Ramos (cell line): ENCODE data around the gene GPR85.
"Not testable (repeated sequence)": the region's sequence is repeated elsewhere in the genome, so short reads cannot be mapped to it uniquely, and the experiment has no call there.

ENCODE experiments used
- in situ Hi-C: fragments of 300-500 bp; cut with MboI; formaldehyde crosslinking; loops from one replicate; pipeline ENCODE4 v1.14.3; 2022; ENCODE audit warnings: low sequenced_read_pairs; ENCODE audit not compliant: unreplicated experiment

Gene GPR85

DNA sequence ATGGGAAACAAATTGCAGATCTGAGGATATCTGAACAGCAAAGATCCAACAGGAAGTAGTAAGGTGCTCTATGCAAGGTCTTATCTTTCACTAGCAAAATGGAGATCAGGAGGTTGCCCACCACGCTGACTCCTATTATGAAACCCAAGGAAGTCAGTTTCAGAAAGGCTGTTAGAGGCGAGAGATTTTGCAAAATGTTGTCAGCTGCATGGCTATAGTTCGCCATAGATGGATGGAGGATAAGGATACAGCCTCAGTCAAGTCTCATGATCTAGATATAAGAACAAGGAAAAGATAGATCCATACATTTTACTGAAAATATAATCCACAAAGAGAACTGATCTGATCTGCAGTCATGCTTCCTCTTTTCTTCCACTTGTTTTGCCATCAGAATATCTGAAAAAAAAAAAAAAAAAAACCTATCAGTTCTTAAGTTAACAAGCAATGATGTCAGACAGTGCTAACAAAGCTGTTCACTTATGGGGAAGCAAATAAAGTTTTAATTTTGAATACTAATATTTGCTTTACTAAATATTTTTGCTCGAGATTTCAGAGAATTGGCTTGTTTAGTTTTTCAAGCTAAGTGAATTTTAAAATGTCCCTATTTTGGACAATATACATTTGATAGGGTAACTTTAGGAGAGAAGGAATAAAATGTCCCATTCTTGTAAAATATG lies 2.0 kb downstream of the GPR85 start:
- in situ Hi-C loops, result no loop called here

DNA sequence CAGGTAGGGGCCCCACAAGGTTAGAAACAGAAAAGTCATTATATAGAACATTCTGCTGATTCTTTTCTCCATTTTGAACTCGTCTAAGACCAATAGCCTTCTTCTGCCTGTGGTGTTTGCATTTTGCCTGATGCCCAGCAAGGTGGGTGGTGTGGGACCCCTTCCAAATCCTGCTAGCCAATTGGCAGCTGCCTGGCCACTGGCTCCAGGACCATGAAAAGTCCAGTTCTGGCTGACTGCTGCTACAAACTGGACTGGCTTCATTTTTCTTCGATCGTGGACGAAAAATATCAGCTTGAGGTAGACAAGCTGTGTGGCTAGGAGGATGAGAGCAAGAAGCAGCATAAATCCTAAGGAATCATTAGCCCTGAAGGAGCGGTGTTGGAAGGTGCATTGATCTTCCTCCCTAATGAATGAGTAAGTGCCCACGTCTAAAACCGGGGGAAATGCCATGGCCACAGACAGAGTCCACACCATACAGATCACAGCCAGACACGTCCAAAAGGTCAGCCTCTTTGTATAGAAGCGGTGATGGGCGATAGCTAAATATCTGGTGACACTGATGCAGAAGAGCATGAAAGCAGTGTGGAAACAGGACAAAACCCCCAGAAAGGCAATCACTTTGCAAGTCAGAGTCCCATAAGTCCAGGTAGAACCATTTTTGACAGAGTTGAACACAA lies 2.7 kb downstream of the GPR85 start:
- in situ Hi-C loops, result no loop called here

DNA sequence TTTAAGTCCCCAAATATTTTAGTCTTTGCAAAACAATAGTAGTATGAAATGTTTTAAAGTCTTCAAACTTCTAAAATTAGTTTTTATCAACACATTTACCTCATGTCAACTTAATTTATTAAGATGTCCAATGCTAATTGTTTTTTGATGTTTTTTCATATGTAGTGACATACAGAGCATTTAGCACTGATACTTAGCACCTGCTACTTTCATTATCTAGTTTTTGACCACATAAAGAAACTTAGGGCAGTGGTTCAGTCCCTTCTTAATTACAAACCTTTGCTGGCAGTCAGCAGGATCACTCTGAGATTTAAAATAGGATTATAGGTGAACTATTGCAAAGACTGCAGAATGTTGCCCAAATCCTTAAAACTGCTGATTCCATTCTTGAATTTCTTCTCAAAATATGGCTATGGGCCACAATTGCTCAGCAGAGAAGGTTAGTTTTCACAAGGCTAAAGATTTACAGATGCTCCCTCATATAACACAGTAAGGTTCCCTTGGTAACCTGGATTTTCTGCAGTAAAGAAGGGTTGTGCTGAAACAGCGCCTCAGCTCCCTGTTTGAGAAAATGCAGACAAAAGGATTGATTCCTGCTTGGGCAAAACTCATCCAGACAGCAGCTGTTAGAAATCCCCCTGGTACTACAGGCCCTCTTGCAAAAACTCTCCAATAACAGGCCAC lies 3.4 kb downstream of the GPR85 start:
- in situ Hi-C loops, result no loop called here

DNA sequence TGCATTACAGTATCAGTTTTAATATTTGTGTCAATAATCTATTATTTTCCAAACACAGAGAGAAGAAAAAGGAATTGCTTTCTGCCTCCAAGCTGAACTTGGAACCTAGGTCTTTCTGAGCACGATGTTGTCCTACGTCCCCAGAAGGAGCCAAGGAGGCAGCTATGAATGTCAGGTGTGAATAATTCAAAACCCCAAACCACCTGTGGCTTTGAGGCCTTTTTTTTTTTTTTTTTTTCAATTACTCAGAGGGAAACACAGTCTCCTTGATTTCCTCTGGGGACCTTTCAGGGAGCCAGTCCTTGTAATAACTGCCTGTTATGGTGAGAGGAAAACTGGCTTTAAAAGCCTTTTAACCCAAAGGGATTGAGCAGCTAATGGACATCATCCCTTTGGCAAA lies 8.3 kb downstream of the GPR85 start:
- in situ Hi-C loops, result no loop called here

GRCh38 chr7:113076703-113077102 lies 9.9 kb downstream of the GPR85 start:
- in situ Hi-C loops, result no loop called here

DNA sequence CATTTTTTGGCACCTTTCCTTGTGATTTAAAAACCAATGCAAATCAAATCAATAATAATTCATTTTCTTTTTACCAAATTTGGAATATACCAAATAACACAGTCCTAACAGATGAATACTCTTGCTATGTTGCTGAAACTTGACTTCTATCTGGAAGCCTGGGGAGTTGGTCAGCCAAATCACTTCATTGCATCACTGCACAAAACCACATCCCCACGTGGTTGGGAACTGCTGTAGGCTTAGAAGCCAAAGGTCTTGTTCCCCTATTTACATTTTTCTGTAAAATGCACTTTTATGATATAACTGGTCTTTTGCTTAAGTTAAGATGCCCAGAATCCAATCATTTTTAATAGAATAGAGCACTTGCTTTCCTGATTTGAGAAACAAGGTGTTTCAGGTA lies 15.2 kb downstream of the GPR85 start:
- in situ Hi-C loops, result no loop called here

GRCh38 chr7:113062499-113062898 lies 24.1 kb downstream of the GPR85 start:
- in situ Hi-C loops, result no loop called here

GRCh38 chr7:113060100-113060499 lies 26.5 kb downstream of the GPR85 start:
- in situ Hi-C loops, result no loop called here

DNA sequence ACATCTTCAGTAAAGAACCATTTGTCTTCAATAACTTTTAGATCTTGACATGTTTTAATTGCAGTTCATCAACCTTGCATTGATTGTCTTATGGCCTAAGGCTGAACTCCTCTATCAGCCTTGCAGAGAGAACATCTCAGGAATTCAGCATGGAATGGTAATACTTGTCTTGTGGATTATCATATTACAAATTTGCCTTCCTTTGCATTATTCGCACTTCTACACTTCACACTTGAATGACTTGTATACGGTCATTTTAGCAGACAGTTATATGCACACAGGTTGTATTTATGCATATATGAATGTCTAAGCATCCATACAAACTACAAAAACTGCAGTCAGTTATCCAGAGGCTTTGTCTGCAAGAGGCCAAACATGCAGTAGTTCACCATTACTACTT lies 31.7 kb downstream of the GPR85 start:
- in situ Hi-C loops, result no loop called here

DNA sequence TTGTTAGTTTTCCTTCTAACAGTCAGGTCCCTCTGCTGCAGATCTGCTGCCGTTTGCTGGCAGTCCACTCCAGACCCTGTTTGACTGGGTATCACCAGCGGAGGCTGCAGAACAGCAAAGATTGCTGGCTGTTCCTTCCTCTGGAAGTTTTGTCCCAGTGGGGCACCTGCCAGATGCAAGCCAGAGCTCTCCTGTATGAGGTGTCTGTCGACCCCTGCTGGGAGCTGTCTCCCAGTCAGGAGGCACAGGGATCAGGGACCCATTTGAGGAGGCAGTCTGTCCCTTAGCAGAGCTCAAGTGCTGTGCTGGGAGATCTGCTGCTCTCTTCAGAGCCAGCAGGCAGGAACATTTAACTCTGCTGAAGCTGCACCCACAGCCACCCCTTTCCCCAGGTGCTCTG lies 32.4 kb downstream of the GPR85 start:
- in situ Hi-C loops, result not testable (repeated sequence)

DNA sequence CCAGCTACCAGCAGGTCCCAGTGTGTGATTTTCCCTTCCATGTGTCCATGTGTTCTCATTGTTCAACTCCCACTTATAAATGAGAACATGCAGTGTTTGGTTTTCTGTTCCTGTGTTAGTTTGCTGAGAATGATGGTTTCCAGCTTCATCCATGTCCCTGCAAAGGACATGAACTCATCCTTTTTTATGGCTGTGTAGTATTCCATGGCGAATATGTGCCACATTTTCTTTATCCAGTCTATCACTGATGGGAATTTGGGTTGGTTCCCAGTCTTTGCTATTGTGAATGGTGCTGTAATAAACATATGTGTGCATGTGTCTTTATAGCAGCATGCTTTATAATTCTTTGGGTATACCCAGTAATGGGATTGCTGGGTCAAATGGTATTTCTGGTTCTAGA lies 37.4 kb downstream of the GPR85 start:
- in situ Hi-C loops, result not testable (repeated sequence)

GRCh38 chr7:113046453-113046852 lies 40.2 kb downstream of the GPR85 start:
- in situ Hi-C loops, result no loop called here

DNA sequence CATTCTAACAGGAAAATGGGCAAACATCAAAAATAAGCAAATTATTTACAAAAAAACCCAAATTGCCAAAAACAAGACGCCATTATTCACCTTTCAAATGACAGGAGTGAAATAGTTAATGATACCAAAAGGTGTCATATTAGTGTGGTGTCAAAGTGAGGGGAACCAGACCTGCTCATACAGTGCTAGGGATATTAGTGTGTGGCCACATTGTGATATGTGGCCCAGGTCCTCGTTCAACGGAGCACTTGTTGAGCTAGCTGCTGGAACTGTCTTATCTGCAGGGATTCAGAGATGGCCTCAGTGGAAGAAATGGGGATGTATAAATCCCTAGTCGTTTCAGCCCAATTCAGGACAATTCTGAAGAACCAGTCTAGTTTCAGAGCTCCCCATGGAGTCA lies 41.2 kb downstream of the GPR85 start:
- in situ Hi-C loops, result no loop called here

GRCh38 chr7:113044394-113044793 lies 42.2 kb downstream of the GPR85 start:
- in situ Hi-C loops, result no loop called here

DNA sequence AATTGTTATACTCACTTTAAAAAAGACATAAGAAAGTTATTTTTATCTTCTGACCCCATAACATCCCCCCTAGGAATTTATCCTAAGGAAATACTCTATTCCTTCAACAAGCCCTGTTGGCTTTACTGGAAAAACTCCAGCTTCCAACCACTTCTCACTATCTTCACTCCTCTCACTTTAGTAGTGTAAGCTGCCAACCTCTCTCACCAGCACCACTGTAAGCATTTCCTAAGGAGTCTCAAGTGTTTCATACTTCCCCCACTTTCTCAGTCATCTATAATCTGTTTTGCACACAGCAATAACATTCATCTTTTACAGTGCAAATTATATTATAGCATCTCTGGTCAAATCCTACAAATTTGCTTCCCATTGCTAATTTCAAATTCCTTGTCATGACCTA lies 45.8 kb downstream of the GPR85 start:
- in situ Hi-C loops, result no loop called here

DNA sequence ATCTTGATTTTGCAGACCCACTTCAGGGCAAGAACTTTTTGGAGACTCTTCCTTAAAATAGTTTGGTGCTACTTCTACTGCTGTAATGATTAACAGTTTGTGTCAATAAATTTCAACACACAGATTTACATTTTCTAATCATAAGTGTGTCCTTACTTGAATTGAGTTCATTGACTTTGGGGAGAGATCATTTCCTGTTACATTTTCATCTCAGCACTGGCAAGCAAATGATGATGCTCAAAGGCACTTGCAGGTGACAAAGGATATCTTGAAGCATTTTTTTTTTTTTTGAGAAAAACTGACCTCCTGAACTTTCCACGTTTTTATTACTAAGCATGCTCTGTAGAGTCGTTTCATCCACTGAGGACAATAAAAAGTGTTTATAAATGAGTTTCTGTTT lies 52.7 kb downstream of the GPR85 start:
- in situ Hi-C loops, result no loop called here
